ENCODE measurements around the gene APOL3. TPM values are rescaled to one million over a fixed set of nuclear protein-coding genes. Genes with fewer than 3 reads are reported as not detected.
A peak's percentile ranks its signal among the peaks of the same experiment; 100 is the strongest.
"Not testable (repeated sequence)": the region's sequence is repeated elsewhere in the genome, so short reads cannot be mapped to it uniquely, and the experiment has no call there.

The APOL3 gene
- total RNA-seq, 1 donor: 84.2 TPM

DNA sequence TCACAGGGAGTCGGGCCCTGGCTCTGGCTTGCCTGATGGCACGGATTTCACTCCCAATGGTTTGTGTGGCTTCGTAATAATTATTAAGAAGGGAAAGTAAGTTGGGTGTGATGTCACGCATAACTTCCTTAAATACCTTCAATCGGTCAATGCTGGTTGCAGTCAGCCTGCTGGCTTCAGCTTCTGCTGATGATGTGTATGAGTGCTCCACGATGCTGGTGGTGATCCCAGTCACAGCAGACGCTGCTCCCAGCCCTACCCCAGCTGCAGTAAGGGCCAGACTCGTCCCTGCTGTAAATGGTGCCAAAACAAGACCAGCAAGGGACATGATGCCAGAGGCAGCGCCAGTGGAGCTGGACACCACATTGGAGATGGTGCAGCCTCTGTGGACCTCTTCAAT lies 19.1 kb downstream of the APOL3 start:
- no peaks in the 10 kb centered on the region for H3K9me3 ChIP-seq (ENCODE audit: low read depth, low read length)
- H3K4me1 ChIP-seq (ENCODE audit: insufficient read depth, low read length): peaks cover 4% of the 10 kb centered on the region
- no peak overlapping the region for H3K4me3 ChIP-seq (ENCODE audit: low read length)
- H3K27me3 ChIP-seq (ENCODE audit: insufficient read depth, low read length): no peaks in the 10 kb centered on the region

GRCh38 chr22:36138709-36139108 lies 21.8 kb downstream of the APOL3 start:
- not testable (repeated sequence) for H3K9me3 ChIP-seq (ENCODE audit: low read depth, low read length); H3K4me3 ChIP-seq (ENCODE audit: low read length); H3K27me3 ChIP-seq (ENCODE audit: insufficient read depth, low read length); H3K4me1 ChIP-seq (ENCODE audit: insufficient read depth, low read length)

GRCh38 chr22:36136988-36137387 lies 23.6 kb downstream of the APOL3 start:
- H3K4me3 ChIP-seq (ENCODE audit: low read length): no peak overlapping the region

DNA sequence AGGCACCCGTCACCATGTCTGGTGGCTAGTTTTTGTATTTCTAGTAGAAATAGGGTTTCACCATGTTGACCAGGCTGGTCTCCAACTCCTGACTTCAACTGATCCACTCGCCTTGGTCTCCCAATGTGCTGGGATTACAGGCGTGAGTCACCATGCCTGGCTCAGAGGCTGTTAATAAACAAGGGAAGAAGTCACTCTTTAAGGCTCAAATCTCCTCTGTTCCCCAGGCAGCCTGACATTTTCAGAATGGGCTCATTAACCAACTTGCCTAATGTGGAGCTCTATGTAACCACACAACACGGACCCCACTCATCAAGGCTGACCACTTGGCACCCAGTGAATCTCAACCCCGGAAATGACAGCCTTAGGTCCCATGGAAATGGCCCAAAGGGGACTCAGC lies 24.1 kb downstream of the APOL3 start:
- Histone ChIP-seq H3K9me3 (ENCODE audit: low read depth, low read length) (no peaks in the 10 kb centered on the region), H3K4me1 (ENCODE audit: insufficient read depth, low read length) (peaks cover 9% of the 10 kb centered on the region), H3K27me3 (ENCODE audit: insufficient read depth, low read length) (no peaks in the 10 kb centered on the region), H3K4me3 (ENCODE audit: low read length) (no peak overlapping the region)

More at GRCh38 chr22:36136988-36137387, 23.6 kb downstream of the APOL3 start:
- Histone ChIP-seq H3K27me3 (ENCODE audit: insufficient read depth, low read length) (no peaks in the 10 kb centered on the region), H3K4me1 (ENCODE audit: insufficient read depth, low read length) (peaks cover 9% of the 10 kb centered on the region), H3K9me3 (ENCODE audit: low read depth, low read length) (no peaks in the 10 kb centered on the region)

DNA sequence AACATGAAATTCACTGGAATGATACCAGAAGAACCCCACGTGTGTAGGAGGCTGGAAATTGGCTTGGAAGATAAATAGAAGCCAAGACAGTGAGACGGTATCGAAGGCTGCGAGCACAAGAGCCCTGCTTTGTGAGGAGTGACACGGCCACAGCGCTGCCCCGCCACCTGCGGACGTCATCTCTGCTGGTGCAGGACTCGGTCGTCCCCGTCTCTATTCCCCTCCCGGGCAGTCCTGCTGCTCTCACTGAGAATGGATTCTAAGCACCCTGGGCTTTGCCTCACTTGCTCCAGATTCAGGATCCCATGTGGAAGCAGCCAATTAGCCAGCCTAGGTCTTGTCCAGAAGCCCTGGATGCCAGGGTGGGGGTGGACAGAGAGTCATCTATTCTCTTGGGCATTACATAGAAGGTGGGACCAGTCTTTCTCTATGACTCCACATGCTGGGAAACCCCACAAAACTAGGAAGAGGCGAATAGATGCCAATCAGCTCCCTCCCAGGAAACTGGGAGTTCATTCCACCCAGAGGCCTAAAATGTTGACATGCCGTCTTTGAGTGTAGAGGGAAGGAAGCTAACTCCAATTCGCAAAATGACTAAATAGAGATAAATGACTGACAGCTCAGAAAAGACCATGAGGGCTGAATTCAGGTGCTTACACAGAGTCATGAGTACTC lies 25.1 kb downstream of the APOL3 start:
- Histone ChIP-seq H3K9me3 (ENCODE audit: low read depth, low read length) (no peaks in the 10 kb centered on the region), H3K4me3 (ENCODE audit: low read length) (no peak overlapping the region), H3K27me3 (ENCODE audit: insufficient read depth, low read length) (no peaks in the 10 kb centered on the region), H3K4me1 (ENCODE audit: insufficient read depth, low read length) (peaks cover 9% of the 10 kb centered on the region)

GRCh38 chr22:36134182-36134581 lies 26.4 kb downstream of the APOL3 start:
- Histone ChIP-seq H3K4me3 (ENCODE audit: low read length) (no peak overlapping the region), H3K27me3 (ENCODE audit: insufficient read depth, low read length) (no peaks in the 10 kb centered on the region), H3K4me1 (ENCODE audit: insufficient read depth, low read length) (peaks cover 9% of the 10 kb centered on the region), H3K9me3 (ENCODE audit: low read depth, low read length) (no peaks in the 10 kb centered on the region)

- no peaks in the 10 kb centered on the region for H3K9me3 ChIP-seq (ENCODE audit: low read depth, low read length)
- no peaks in the 10 kb centered on the region for H3K27me3 ChIP-seq (ENCODE audit: insufficient read depth, low read length)
- no peak overlapping the region for H3K4me3 ChIP-seq (ENCODE audit: low read length)
- H3K4me1 ChIP-seq (ENCODE audit: insufficient read depth, low read length): peaks cover 9% of the 10 kb centered on the region
Observed at GRCh38 chr22:36131907-36132306, 28.6 kb downstream of the APOL3 start.

DNA sequence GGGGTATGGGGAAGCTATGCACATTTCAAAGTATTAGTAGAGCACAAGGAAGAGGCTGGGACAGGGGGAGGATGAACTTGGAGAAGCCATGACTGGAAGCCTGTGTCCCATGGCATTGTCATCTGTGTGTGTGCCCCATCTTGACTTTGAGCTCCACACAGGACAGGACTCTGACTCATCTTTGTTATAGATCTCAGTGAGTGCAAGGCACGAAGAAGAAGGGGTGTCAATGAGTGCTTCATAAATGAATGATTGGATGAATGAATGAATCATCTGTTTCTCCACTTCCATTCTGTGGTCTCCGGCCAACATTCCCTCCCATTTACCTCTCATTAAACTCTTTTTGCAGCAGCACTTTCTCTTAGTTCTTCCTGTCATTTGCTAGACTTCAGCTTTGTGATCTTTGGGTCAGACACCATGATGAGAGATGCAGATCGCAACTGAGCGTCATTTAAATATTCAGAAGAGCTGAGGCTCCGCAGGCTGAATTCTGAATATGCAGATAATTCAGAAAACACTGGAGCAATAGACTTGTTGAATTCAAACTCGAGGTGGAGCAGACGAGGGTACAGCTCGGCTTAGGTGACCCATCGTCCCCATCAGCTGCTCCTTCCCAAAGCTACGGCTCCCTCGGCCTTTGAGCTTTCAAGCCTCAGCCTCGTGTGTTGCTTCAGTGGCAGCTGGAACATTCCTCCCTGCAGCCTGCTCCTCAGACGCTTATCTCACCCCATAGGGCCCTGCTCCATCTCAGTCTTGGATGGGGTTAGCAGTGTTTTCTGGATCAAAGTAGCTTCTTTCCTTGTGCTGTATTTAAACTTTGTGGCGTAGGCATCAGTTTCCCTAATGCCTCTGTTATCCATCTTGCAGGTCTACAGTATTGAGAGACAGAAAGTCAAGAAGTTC lies 30.8 kb downstream of the APOL3 start:
- Histone ChIP-seq H3K4me3 (ENCODE audit: low read length) (no peak overlapping the region), H3K4me1 (ENCODE audit: insufficient read depth, low read length) (peaks cover 10% of the 10 kb centered on the region), H3K27me3 (ENCODE audit: insufficient read depth, low read length) (no peaks in the 10 kb centered on the region), H3K9me3 (ENCODE audit: low read depth, low read length) (no peaks in the 10 kb centered on the region)

DNA sequence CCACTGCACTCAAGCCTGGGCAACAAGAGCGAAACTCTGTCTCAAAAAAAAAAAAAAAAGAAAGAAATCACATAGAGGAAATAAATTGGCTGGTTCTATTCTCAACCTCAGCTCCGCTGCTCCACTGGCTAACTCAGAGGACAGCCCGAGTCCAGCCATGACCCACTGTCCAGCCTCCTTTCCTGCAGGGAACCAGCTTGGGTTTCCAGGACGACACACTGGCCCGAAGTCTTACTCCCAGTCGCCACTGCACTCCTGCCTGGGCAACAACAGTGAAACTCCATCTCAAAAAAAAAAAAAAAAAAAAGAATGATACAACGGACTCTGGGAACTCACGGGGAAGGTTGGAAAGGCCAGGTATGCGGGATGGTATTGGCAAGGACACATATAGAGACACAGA lies 31.5 kb downstream of the APOL3 start:
- Histone ChIP-seq H3K27me3 (ENCODE audit: insufficient read depth, low read length) (no peaks in the 10 kb centered on the region), H3K4me1 (ENCODE audit: insufficient read depth, low read length) (peaks cover 13% of the 10 kb centered on the region), H3K4me3 (ENCODE audit: low read length) (no peak overlapping the region), H3K9me3 (ENCODE audit: low read depth, low read length) (no peaks in the 10 kb centered on the region)

- H3K27me3 ChIP-seq (ENCODE audit: insufficient read depth, low read length): no peaks in the 10 kb centered on the region
- no peaks in the 10 kb centered on the region for H3K9me3 ChIP-seq (ENCODE audit: low read depth, low read length)
- H3K4me1 ChIP-seq (ENCODE audit: insufficient read depth, low read length): peaks cover 16% of the 10 kb centered on the region
- H3K4me3 ChIP-seq (ENCODE audit: low read length): no peak overlapping the region
Observed at GRCh38 chr22:36125994-36126531, 34.5 kb downstream of the APOL3 start.

DNA sequence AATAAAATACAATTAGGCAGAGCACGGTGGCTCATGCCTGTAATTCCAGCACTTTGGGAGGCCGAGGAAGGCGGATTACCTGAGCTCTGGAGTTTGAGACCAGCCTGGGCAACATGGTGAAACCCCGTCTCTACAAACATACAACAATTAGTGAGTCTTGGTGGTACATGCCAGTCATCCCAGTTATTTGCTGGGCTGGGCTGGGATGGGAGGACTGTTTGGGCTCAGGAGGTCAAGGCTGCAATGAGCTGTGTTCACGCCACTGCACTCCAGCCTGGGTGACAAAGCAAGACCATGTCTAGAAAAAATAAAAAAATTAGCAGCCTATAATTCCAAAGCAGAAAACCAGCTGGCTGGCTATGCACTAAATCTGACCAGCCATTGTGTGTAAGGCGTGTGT lies 35.1 kb downstream of the APOL3 start:
- no peaks in the 10 kb centered on the region for H3K9me3 ChIP-seq (ENCODE audit: low read depth, low read length)

DNA sequence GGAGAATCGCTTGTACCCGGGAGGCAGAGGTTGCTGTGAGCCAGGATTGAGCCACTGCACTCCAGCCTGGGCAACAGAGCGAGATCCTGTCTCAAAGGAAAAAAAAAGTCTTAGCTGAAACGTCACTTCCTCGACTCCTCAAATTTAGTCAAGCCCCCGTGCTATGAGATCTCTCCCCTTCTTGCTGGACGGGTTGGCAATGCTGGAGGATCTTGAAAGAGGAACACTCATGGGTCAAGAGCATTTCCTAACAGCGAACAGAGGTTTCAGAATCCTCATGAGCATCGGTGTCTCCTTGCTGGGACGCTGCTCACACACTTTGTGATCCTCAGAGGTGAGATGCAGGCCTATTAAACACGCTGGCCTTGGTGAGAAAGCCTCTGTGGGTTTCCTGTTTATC lies 35.9 kb downstream of the APOL3 start:
- Histone ChIP-seq H3K4me3 (ENCODE audit: low read length) (no peak overlapping the region), H3K27me3 (ENCODE audit: insufficient read depth, low read length) (no peaks in the 10 kb centered on the region), H3K9me3 (ENCODE audit: low read depth, low read length) (no peaks in the 10 kb centered on the region), H3K4me1 (ENCODE audit: insufficient read depth, low read length) (peaks cover 16% of the 10 kb centered on the region)

More for the DNA sequence above, 35.1 kb downstream of the APOL3 start:
- Histone ChIP-seq H3K4me1 (ENCODE audit: insufficient read depth, low read length) (peaks cover 16% of the 10 kb centered on the region), H3K4me3 (ENCODE audit: low read length) (no peak overlapping the region), H3K27me3 (ENCODE audit: insufficient read depth, low read length) (no peaks in the 10 kb centered on the region)

DNA sequence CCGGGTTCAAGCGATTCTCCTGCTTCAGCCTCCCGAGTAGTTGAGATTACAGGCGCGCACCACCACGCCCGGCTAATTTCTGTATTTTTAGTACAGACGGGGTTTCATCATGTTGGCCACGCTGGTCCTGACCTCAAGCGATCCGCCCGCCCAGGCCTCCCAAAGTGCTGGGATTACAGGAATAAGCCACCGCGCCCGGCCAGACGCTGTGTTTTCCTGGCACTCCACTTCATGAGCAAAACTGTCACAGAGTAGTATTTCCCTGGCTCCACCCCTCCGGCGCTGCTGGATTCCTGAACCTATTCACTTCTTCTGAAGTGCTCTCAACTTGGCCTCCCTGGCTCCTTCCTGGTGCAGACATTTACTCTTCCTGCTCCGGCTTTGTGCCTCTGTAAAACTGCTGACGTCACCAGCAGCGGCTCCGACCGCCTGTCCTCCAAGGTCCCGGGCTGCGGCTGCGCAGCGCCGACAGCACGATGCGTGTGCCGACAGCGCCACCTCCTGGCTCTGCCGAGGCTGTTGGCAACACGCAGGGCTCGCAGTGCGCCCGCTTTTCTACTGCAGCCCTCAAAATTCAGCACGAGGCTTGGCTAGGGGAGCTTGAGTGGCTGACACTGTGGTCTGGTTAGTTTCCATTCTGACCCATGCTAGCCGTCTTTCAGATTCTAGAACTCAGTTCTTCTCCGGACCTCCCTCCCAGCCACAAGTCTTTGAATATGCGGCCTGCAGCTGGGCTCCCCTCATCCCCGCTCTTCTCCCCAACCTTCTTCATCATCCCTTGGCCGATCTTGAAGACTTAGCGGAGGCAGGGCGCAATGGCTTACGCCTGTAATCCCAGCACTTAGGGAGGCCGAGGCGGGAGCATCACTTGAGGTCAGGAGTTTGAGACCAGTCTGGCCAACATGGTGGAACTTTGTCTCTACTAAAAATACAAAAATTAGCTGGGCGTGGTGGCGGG lies 36.6 kb downstream of the APOL3 start:
- Histone ChIP-seq H3K4me3 (ENCODE audit: low read length) (peak overlapping the region; percentile 19), H3K4me1 (ENCODE audit: insufficient read depth, low read length) (peaks cover 16% of the 10 kb centered on the region), H3K27me3 (ENCODE audit: insufficient read depth, low read length) (no peaks in the 10 kb centered on the region), H3K9me3 (ENCODE audit: low read depth, low read length) (no peaks in the 10 kb centered on the region)

GRCh38 chr22:36120621-36121351 lies 39.8 kb downstream of the APOL3 start:
- peaks cover 16% of the 10 kb centered on the region for H3K4me1 ChIP-seq (ENCODE audit: insufficient read depth, low read length)
- not testable (repeated sequence) for H3K27me3 ChIP-seq (ENCODE audit: insufficient read depth, low read length); H3K4me3 ChIP-seq (ENCODE audit: low read length); H3K9me3 ChIP-seq (ENCODE audit: low read depth, low read length)

Data from mononuclear cell (primary cell).